HG03575 (cell line): Measurements from ENCODE around the gene VWA3A.
A peak's percentile ranks its signal among the peaks of the same experiment; 100 is the strongest.
"Not testable (repeated sequence)": the region's sequence is repeated elsewhere in the genome, so short reads cannot be mapped to it uniquely, and the experiment has no call there.

Experiments
- ATAC-seq: cut with Tn5 transposase; IDR thresholded peaks from one replicate; pipeline ENCODE4 v1.9.1; 2021; ENCODE audit not compliant: unreplicated experiment, insufficient number of reproducible peaks, low FRiP score; ENCODE audit errors: extremely low read depth

Gene VWA3A

GRCh38 chr16:22191532-22192260 lies 99.4 kb downstream of the VWA3A start:
- no peak for ATAC-seq

GRCh38 chr16:22192261-22193062 lies 100.1 kb downstream of the VWA3A start:
- ATAC-seq, result no peak

GRCh38 chr16:22193063-22193411 lies 100.7 kb downstream of the VWA3A start:
- ATAC-seq, result no peak

DNA sequence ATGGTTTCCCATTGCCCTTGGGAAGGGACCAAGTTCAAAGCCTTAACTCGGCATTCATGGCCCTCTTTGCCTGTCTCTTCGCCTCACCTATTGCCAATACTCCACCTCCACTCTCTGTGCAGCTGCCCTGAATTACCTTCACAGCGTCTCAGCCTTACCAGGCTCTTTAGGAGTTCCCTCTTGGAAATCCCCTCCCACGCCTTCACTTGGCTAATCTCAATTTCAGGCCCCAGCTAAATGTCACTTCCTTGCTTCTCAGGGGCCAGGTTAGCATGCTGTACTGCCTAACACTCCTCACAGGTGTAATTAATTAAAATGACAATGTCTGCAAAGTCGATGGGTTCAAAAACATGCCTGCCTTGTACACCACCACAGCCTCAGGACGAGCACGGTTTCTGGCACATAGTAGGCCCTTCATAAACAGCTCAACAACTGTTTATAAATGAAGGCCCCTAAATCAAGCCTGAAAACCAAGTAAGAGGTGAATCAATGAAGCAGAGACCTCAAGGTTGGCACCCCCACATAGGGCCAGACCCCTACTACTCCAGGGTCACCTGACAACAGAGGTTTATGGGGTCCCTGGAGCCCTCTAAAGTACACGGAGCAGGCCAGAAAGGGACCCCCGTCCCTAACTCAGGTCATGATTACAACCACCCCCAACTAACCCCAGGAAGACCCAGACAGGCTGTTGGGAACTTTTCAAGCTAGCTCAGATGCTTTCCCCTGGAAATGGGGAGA lies 102.5 kb downstream of the VWA3A start:
- ATAC-seq, result no peak

GRCh38 chr16:22195445-22195694 lies 103.0 kb downstream of the VWA3A start:
- no peak for ATAC-seq

GRCh38 chr16:22195695-22196558 lies 103.6 kb downstream of the VWA3A start:
- ATAC-seq, result no peak

- not testable (repeated sequence) for ATAC-seq
These were observed 104.3 kb downstream of the VWA3A start for GRCh38 chr16:22196559-22197168.

DNA sequence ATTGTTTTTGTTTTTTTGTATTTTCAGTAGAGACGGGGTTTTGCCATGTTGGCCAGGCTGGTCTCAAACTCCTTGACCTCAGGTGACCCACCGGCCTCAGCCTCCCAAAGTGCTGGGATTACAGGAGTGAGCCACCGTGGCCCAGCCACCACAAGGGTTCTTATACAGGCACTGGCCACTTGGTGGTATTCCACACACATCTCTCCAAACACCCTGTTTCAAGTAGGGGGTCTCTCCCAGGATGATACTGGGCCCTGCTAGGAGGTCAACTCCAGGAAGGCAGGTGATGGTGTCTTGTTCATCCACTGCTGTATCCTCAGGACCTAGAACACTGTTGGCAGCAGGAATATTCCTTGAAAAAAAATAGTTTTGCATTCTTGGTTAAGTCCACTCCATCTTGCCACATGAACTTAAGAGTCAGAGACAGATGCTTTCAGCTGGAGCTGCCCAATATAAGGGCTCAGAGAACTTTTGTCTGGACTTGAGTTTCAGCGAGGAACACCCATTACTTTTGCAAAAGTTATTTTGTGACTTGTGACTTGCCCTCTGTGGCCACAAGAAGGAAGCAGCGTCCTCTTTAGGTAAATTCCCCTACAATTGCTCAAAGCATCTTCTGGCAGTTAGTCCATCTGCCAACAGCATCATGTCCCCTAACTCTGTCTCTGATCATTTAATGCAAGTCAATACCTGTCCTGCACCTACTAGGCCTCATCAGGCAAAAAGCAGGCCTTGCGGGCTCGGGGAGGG lies 106.4 kb downstream of the VWA3A start:
- no peak for ATAC-seq

DNA sequence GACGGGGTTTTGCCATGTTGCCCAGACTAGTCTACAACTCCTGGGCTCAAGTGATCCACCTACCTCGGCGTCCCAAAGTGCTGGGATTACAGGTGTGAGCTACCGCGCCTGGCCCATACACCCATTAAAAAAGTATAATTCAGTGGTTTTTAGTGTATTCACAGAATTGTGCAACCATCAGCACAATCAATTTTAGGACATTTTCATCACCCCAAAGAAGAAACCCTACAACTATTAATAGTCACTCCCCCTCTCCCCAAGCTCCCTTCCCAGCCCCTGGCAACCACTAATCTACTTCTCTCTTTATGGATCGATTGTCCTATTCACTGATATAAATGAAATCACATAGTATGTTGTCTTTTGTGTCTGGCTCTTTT lies 109.9 kb downstream of the VWA3A start:
- ATAC-seq, result no peak

- ATAC-seq, result no peak
These were observed 110.8 kb downstream of the VWA3A start for GRCh38 chr16:22203091-22203490.

DNA sequence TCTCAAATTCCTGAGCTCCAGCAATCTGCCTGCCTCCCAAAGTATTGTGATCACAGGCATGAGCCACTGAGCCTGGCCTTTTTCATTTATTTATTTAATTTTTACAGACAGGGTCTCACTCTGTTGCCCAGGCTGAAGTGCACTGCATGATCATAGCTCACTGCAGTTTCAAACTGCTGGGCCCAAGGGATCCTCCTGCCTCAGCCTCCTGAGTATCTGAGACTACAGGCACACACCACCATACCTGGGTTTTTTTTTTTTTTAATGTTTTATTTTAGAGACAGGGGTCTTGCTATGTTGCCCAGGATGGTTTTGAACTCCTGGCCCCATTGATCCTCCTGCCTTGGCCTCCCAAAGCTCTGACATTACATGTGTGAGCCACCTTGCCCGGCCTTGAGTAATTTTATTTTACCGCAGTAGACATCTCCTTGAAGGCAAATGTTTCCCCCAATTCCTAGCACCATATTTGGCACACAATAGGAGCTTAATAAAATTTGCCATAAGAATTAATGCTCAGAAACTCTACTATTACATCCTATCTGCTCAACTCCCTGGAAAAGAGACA lies 111.8 kb downstream of the VWA3A start:
- ATAC-seq, result no peak

DNA sequence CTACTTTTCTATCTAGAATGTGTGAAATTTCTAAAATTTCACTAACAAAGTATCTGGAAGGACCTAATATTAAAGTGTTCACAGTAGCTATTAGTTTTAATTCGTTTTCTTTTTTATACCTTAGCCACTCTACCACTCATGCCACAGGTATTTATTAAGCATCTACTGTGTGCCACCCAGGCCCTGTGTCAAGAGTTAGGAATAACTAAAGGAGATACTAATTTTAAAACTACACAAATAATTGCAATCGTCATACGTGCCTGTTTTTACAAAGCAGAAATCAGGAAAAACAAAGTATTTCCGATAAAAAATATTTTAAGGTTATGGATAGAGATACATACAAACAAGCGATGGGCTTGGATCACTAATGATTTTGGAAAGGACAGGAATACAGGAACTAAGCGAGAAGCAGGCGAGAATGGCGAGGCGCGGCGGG lies 113.3 kb downstream of the VWA3A start:
- ATAC-seq, result no peak

GRCh38 chr16:22206013-22206841 lies 113.9 kb downstream of the VWA3A start, which contains the start of gene EEF2K:
TSS of gene EEF2K (plus strand) at chr16:22206278. CDS start at chr16:22225730, 19,452 bp downstream.
- ATAC-seq, result peak; percentile 40
